HepG2 (cell line): ENCODE data around the gene WNK2. TPM values are rescaled to one million over a fixed set of nuclear protein-coding genes. Genes with fewer than 3 reads are reported as not detected.

ENCODE experiments used
- ASH2L ChIP-seq: fragments of 300-600, 200-600 bp; sonication (generic); IDR thresholded peaks from 2 replicates; pipeline ENCODE4 v1.7.0; 2017; ENCODE audit warnings: low read depth, mild to moderate bottlenecking, moderate library complexity, mixed read lengths, low read length; ENCODE audit not compliant: insufficient read length
- CREM ChIP-seq, 2 experiments: sonication (generic) in 1 of 2; formaldehyde crosslinking in 1 of 2; IDR thresholded peaks; 2 replicates each; pipeline versions ENCODE4 v1.4.0 to v1.6.1; 2016 to 2020; ENCODE audit warnings: antibody characterized with exemption in 1 of 2, mild to moderate bottlenecking in 1 of 2, missing genetic modification reagents in 1 of 2
- MED8 ChIP-seq: sonication (generic); formaldehyde crosslinking; IDR thresholded peaks from 2 replicates; pipeline ENCODE4 v1.8.1; 2023; ENCODE audit warnings: mild to moderate bottlenecking, missing genetic modification reagents; ENCODE audit not compliant: insufficient replicate concordance
- SATB2 ChIP-seq: sonication (generic); formaldehyde crosslinking; IDR thresholded peaks from 2 replicates; pipeline ENCODE4 v1.5.0; 2020; ENCODE audit warnings: missing genetic modification reagents
- SIX4 ChIP-seq: sonication (generic); formaldehyde crosslinking; IDR thresholded peaks from 2 replicates; pipeline ENCODE4 v1.4.0; 2020; ENCODE audit warnings: missing genetic modification reagents
- SMYD3 ChIP-seq: sonication (generic); formaldehyde crosslinking; IDR thresholded peaks from 2 replicates; pipeline ENCODE4 v1.8.1; 2023; ENCODE audit warnings: mild to moderate bottlenecking, missing genetic modification reagents
- SRF ChIP-seq: IDR thresholded peaks from 2 replicates; pipeline ENCODE4 v1.6.1; 2011; ENCODE audit warnings: mild to moderate bottlenecking, low read depth, low read length, moderate library complexity
- TCF12 ChIP-seq, 2 experiments: fragments of 450-650 bp in 1 of 2; sonication (generic) in 1 of 2; formaldehyde crosslinking in 1 of 2; IDR thresholded peaks; 2 replicates each; pipeline versions ENCODE4 v1.6.1 to v1.8.0; 2017 to 2022; ENCODE audit warnings: antibody characterized with exemption in 1 of 2, mild to moderate bottlenecking in 1 of 2, missing genetic modification reagents in 1 of 2, moderate library complexity in 1 of 2
- TOPORS ChIP-seq: sonication (generic); formaldehyde crosslinking; IDR thresholded peaks from 2 replicates; pipeline ENCODE4 v1.8.0; 2023; ENCODE audit warnings: mild to moderate bottlenecking, missing genetic modification reagents
- ZFP1 ChIP-seq: IDR thresholded peaks from 2 replicates; pipeline ENCODE4 v1.6.1; 2016
- ZFP36 ChIP-seq: fragments of 150-350 bp; IDR thresholded peaks from 2 replicates; pipeline ENCODE4 v1.6.1; 2018; ENCODE audit warnings: borderline replicate concordance, low read length, low read depth; ENCODE audit not compliant: partially characterized antibody
- ZNF124 ChIP-seq: sonication (generic); formaldehyde crosslinking; IDR thresholded peaks from 2 replicates; pipeline ENCODE4 v1.4.0; 2020; ENCODE audit warnings: missing genetic modification reagents
- ZNF431 ChIP-seq: sonication (generic); formaldehyde crosslinking; IDR thresholded peaks from 2 replicates; pipeline ENCODE4 v1.9.0; 2022; ENCODE audit warnings: missing genetic modification reagents, low read depth, mild to moderate bottlenecking, borderline replicate concordance
- ZNF577 ChIP-seq: sonication (generic); formaldehyde crosslinking; IDR thresholded peaks from 2 replicates; pipeline ENCODE4 v1.4.0; 2020; ENCODE audit warnings: mild to moderate bottlenecking, low read depth, missing genetic modification reagents, borderline replicate concordance
- ZNF607 ChIP-seq: sonication (generic); formaldehyde crosslinking; IDR thresholded peaks from 2 replicates; pipeline ENCODE4 v1.5.1; 2020; ENCODE audit warnings: missing genetic modification reagents, mild to moderate bottlenecking, borderline replicate concordance
- ZNF713 ChIP-seq: sonication (generic); formaldehyde crosslinking; IDR thresholded peaks from 2 replicates; pipeline ENCODE4 v1.4.0; 2020; ENCODE audit warnings: mild to moderate bottlenecking, missing genetic modification reagents
- ZNF878 ChIP-seq: sonication (generic); formaldehyde crosslinking; IDR thresholded peaks from 2 replicates; pipeline ENCODE4 v1.8.1; 2023; ENCODE audit warnings: mild to moderate bottlenecking, missing genetic modification reagents, moderate library complexity
- ZSCAN20 ChIP-seq: sonication (generic); formaldehyde crosslinking; IDR thresholded peaks from 2 replicates; pipeline ENCODE4 v1.4.0; 2020; ENCODE audit warnings: missing genetic modification reagents, mild to moderate bottlenecking, borderline replicate concordance
- polyA plus RNA-seq, 8 experiments: library from polyadenylated mRNA; depleted of rRNA in 3 of 8; stranded (reverse) in 7 of 8; unstranded in 1 of 8; fragments of >200 nt; fragmentation: Illumina TruSeq in 4 of 8; extraction: Trizol in 4 of 8; gene quantifications; 2 replicates each; pipeline versions ENCODE4 v1.2.1 to v1.2.3, GENCODE V29; 2011 to 2016; ENCODE audit warnings: low read depth in 4 of 8, missing spikeins in 1 of 8, mixed read lengths in 1 of 8; ENCODE audit not compliant: insufficient read depth in 1 of 8
- total RNA-seq, 5 experiments: library from RNA; depleted of rRNA; stranded (reverse); fragments of >200 nt; fragmentation: Illumina TruSeq; extraction: Trizol; gene quantifications; 2 replicates each; pipeline ENCODE4 v1.2.3, GENCODE V29; 2016; ENCODE audit warnings: low read depth in 1 of 5
- TF ChIP-seq, protein P1 (sequence below): sonication (generic); formaldehyde crosslinking; conservative IDR thresholded peaks from 2 replicates; pipeline ENCODE4 v1.4.0; 2020; ENCODE audit warnings: missing genetic modification reagents
- TF ChIP-seq, protein P2 (sequence below): sonication (generic); formaldehyde crosslinking; IDR thresholded peaks from 2 replicates; pipeline ENCODE4 v1.4.0; 2020; ENCODE audit warnings: mild to moderate bottlenecking, missing genetic modification reagents
- TF ChIP-seq, protein P3 (sequence below): sonication (generic); formaldehyde crosslinking; IDR thresholded peaks from 2 replicates; pipeline ENCODE4 v1.4.0; 2020; ENCODE audit warnings: mild to moderate bottlenecking, missing genetic modification reagents
- TF ChIP-seq, protein P4 (sequence below): IDR thresholded peaks from 2 replicates; pipeline ENCODE4 v1.6.1; 2012; ENCODE audit warnings: low read depth, low read length, improper control_type of control experiment

WNK2 gene
- total and polyA plus RNA-seq, 2 of the 13 experiments (the other 11 are each of a cell fraction or from before 2014, with no cell fraction given): 10.5 to 12.0 TPM

DNA sequence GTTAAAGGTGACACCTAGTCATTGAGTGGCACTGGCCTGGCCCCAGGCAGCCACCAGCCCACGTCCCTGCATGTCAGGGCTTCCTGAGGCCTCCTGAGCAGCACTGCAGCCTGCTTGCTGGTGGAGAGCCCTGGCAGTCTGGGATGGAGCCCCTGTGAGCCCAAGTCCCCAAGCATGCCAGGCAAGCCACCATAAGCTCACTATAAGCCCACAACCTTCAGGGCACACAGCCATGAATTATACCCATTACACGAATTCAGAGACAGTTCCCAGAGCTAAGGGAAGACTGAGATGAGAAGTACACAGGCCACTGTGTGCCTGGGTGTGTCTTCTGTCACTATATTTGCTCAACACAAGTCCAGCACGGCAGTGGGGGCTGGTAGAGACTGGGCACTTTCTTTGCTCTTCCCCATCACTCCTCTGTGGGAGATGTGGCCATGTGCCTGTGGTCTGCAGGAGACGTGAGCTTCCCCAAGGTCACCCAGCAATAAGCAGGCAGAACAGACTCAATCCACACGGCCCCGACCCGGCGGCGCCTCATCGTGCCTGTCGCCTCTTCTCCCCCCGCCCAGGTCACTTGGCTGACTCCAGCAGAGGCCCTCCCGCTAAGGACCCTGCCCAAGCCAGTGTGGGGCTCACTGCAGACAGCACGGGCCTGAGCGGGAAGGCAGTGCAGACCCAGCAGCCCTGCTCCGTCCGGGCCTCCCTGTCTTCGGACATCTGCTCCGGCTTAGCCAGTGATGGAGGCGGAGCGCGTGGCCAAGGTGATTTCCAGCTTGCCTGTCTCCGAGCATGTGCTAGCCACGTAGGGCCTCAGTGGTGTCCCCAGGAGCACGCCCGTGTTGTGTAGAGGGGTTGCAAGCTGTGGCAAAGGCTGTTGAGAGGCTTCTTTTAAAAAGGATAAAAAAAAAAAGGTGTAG lies 114.8 kb downstream of the WNK2 start (continued):
- TF ChIP-seq, protein P1, sequence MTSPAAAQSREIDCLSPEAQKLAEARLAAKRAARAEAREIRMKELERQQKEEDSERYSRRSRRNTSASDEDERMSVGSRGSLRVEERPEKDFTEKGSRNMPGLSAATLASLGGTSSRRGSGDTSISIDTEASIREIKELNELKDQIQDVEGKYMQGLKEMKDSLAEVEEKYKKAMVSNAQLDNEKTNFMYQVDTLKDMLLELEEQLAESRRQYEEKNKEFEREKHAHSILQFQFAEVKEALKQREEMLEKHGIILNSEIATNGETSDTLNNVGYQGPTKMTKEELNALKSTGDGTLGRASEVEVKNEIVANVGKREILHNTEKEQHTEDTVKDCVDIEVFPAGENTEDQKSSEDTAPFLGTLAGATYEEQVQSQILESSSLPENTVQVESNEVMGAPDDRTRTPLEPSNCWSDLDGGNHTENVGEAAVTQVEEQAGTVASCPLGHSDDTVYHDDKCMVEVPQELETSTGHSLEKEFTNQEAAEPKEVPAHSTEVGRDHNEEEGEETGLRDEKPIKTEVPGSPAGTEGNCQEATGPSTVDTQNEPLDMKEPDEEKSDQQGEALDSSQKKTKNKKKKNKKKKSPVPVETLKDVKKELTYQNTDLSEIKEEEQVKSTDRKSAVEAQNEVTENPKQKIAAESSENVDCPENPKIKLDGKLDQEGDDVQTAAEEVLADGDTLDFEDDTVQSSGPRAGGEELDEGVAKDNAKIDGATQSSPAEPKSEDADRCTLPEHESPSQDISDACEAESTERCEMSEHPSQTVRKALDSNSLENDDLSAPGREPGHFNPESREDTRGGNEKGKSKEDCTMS (CRISPR knock-in tag): no peak
- TF ChIP-seq ZNF878 (CRISPR knock-in tag) (0 out of 2 replicates have a peak, but pooled peaks have one; percentile 70), ZNF713 (peak; percentile 78; the same call in 1 of the 2 replicates), CREM (IDR thresholded peaks at IDR 0.05) (0 out of 2 replicates have a peak, but pooled peaks have one; percentile 6), CREM (CRISPR knock-in tag; IDR thresholded peaks at IDR 0.05) (no peak), ZNF124 (0 out of 2 replicates have a peak, but pooled peaks have one; percentile 12), ZFP1 (peak; percentile 75), SIX4 (no peak), ZFP36 (no peak), SATB2 (no peak), ZSCAN20 (CRISPR knock-in tag) (no peak), TOPORS (CRISPR knock-in tag) (no peak), MED8 (no peak), ZNF431 (no peak), TCF12 (IDR thresholded peaks at IDR 0.05) (no peak), TCF12 (CRISPR knock-in tag; IDR thresholded peaks at IDR 0.05) (no peak), SMYD3 (CRISPR knock-in tag) (no peak), ASH2L (no peak), ZNF577 (CRISPR knock-in tag) (no peak), SRF (no peak), ZNF607 (CRISPR knock-in tag) (0 out of 2 replicates have a peak, but pooled peaks have one; percentile 15)
- TF ChIP-seq, protein P2, sequence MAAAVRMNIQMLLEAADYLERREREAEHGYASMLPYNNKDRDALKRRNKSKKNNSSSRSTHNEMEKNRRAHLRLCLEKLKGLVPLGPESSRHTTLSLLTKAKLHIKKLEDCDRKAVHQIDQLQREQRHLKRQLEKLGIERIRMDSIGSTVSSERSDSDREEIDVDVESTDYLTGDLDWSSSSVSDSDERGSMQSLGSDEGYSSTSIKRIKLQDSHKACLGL (CRISPR knock-in tag): peak; percentile 67
- TF ChIP-seq, protein P3, sequence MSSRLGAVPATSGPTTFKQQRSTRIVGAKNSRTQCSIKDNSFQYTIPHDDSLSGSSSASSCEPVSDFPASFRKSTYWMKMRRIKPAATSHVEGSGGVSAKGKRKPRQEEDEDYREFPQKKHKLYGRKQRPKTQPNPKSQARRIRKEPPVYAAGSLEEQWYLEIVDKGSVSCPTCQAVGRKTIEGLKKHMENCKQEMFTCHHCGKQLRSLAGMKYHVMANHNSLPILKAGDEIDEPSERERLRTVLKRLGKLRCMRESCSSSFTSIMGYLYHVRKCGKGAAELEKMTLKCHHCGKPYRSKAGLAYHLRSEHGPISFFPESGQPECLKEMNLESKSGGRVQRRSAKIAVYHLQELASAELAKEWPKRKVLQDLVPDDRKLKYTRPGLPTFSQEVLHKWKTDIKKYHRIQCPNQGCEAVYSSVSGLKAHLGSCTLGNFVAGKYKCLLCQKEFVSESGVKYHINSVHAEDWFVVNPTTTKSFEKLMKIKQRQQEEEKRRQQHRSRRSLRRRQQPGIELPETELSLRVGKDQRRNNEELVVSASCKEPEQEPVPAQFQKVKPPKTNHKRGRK (CRISPR knock-in tag): no peak
- TF ChIP-seq, protein P4, sequence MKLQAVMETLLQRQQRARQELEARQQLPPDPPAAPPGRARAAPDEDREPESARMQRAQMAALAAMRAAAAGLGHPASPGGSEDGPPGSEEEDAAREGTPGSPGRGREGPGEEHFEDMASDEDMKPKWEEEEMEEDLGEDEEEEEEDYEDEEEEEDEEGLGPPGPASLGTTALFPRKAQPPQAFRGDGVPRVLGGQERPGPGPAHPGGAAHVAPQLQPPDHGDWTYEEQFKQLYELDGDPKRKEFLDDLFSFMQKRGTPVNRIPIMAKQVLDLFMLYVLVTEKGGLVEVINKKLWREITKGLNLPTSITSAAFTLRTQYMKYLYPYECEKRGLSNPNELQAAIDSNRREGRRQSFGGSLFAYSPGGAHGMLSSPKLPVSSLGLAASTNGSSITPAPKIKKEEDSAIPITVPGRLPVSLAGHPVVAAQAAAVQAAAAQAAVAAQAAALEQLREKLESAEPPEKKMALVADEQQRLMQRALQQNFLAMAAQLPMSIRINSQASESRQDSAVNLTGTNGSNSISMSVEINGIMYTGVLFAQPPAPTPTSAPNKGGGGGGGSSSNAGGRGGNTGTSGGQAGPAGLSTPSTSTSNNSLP: no peak
